Left ventricle myocardium inferior (tissue), 1 donor: Measurements from ENCODE around the gene AHSG. TPM values are rescaled to one million over a fixed set of nuclear protein-coding genes. Genes with fewer than 3 reads are reported as not detected.

ENCODE experiments used
- DNase-seq: peaks from one replicate; pipeline ENCODE4 v3.0.0-alpha.2; 2020
- H3K27ac ChIP-seq: fragments of 200-600 bp; replicated peaks from 2 replicates; pipeline ENCODE4 v1.8.0; 2021
- H3K27me3 ChIP-seq: fragments of 200-600 bp; 2 replicates; pipeline ENCODE4 v1.8.0; 2021; ENCODE audit warnings: low read depth
- H3K36me3 ChIP-seq: fragments of 200-600 bp; 2 replicates; pipeline ENCODE4 v1.8.0; 2021
- H3K4me1 ChIP-seq: fragments of 200-600 bp; 2 replicates; pipeline ENCODE4 v1.8.0; 2021
- H3K4me3 ChIP-seq: fragments of 200-600 bp; 2 replicates; pipeline ENCODE4 v1.8.0; 2021; ENCODE audit warnings: mild to moderate bottlenecking, moderate library complexity
- H3K9me3 ChIP-seq: fragments of 200-600 bp; replicated peaks from 2 replicates; pipeline ENCODE4 v1.8.0; 2021
- CTCF ChIP-seq: fragments of 200-600 bp; IDR thresholded peaks from 2 replicates; pipeline ENCODE4 v1.8.0; 2021; ENCODE audit warnings: antibody characterized with exemption, mild to moderate bottlenecking, borderline replicate concordance
- intact Hi-C: fragments of 100-400 bp; cut with micrococcal nuclease; formaldehyde crosslinking; loops from one replicate; pipeline ENCODE4 v1.11.0; 2022
- total RNA-seq: library from RNA; stranded (reverse); fragmentation: NEBNext Ultra II Directional; extraction: Animal tissue kit (Norgen Biotek cat#: 25700); gene quantifications from one replicate; pipeline ENCODE4 v1.2.1, GENCODE V29; 2021
- donor health status: DM: no; HTN: yes; CAD: no; lungs with severe emphysema.

AHSG gene
- total RNA-seq, 1 donor from 2014 or later, result not detected

GRCh38 chr3:186669378-186670084 lies 56.7 kb downstream of the AHSG start:
- intact Hi-C loops, result no loop called here
- H3K36me3 ChIP-seq, result no peaks in the 10 kb centered on the region
- no peak for DNase-seq
- H3K27ac ChIP-seq, result no peak overlapping the region
- H3K9me3 ChIP-seq, result no peaks in the 10 kb centered on the region
- no peaks in the 10 kb centered on the region for H3K4me1 ChIP-seq
- H3K27me3 ChIP-seq, result peaks cover 61% of the 10 kb centered on the region
- TF ChIP-seq CTCF, result no peak
- no peak overlapping the region for H3K4me3 ChIP-seq

GRCh38 chr3:186670155-186670554 lies 57.3 kb downstream of the AHSG start:
- Histone ChIP-seq H3K4me1 (no peaks in the 10 kb centered on the region), H3K27ac (no peak overlapping the region), H3K36me3 (no peaks in the 10 kb centered on the region), H3K9me3 (no peaks in the 10 kb centered on the region), H3K27me3 (peaks cover 59% of the 10 kb centered on the region), H3K4me3 (no peak overlapping the region)
- DNase-seq, result no peak
- TF ChIP-seq CTCF, result no peak
- intact Hi-C loops, result no loop called here

Other genes with a start within 250 kb of the AHSG start
- gene CRYGS, start 68.7 kb upstream of the AHSG start, total RNA-seq, result 1.6 TPM
- 6.2 TPM for gene TBCCD1, start 45.7 kb upstream of the AHSG start, total RNA-seq
- gene DNAJB11, start 42.3 kb upstream of the AHSG start, total RNA-seq, result 24.6 TPM
- gene FETUB, start 27.3 kb downstream of the AHSG start, total RNA-seq, result not detected
- gene HRG, start 53.0 kb downstream of the AHSG start, total RNA-seq, result not detected
- gene KNG1, start 104.3 kb downstream of the AHSG start, total RNA-seq, result 0.14 TPM
- gene EIF4A2, start 170.5 kb downstream of the AHSG start, total RNA-seq, result 468 TPM
- 9.6 TPM for gene RFC4, start 193.4 kb downstream of the AHSG start, total RNA-seq
- gene ADIPOQ, start 229.7 kb downstream of the AHSG start, total RNA-seq, result 0.69 TPM